ENCODE data around the gene TLCD5. TPM values are rescaled to one million over a fixed set of nuclear protein-coding genes. Genes with fewer than 3 reads are reported as not detected.

TLCD5 gene
- total RNA-seq, 2 donors from 2014 or later: 3.0 to 3.1 TPM

DNA sequence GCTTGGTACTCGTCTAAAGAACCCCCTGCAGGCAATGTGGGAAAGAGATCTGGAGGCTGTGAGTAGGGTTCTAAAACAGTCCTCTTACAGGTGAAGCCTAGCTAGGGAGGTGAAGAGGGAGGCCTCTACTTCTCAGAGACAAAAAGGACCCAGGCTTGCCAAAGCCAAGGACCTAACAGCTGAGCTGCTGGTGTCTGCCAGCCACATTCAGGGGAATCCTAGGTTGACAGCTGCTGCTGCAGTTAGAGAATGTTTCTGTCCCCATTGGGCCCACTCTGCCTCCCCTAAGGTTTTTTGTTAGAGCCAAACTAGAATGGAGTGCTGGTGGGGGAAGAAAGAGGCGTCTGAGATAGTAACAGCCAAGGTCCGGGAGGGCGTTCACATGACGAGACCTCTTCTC lies 26.6 kb upstream of the TLCD5 start:
- no peak for ATAC-seq

DNA sequence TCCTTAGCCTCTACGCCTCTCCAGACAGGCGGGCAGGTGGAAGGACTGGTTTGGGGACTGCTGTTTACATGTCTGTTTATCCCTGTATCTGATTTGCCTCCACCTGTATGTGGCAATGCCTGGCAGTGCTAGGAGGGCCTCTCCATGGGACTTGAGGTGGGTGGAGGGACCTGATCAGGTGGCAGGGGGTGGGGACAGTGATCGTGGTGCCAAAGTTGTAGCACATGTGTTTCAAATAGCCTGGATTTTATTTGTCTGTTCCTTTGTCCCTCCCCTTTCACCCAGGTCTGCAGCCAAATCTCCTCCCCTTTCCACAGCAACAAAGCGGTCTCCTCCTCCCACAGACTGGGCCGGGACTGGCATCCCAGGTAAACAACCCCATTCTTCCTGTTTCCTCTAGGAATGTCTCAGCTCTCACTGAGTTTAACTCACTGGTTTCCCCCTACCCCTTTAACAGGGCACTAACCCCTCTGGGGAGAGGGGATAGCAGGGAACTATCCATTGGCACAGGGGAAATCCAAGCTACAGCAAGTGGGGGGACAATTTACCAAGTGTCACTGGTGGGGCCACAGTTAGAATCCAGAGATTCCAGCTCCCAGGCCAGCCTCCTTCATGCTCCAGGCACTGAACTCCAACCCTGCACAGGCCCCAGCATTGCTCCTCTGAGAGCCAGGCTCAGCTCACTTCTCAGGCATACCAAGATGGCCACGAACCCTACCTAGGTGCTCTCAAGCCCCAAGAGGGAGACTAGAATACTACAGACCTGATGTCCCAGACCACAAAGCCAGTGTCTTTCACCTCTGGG lies 22.9 kb upstream of the TLCD5 start:
- intact Hi-C loops (cut with DNase I): no loop called here
- TF ChIP-seq POLR2A (IDR thresholded peaks at IDR 0.05): no peak
- TF ChIP-seq, protein P1, sequence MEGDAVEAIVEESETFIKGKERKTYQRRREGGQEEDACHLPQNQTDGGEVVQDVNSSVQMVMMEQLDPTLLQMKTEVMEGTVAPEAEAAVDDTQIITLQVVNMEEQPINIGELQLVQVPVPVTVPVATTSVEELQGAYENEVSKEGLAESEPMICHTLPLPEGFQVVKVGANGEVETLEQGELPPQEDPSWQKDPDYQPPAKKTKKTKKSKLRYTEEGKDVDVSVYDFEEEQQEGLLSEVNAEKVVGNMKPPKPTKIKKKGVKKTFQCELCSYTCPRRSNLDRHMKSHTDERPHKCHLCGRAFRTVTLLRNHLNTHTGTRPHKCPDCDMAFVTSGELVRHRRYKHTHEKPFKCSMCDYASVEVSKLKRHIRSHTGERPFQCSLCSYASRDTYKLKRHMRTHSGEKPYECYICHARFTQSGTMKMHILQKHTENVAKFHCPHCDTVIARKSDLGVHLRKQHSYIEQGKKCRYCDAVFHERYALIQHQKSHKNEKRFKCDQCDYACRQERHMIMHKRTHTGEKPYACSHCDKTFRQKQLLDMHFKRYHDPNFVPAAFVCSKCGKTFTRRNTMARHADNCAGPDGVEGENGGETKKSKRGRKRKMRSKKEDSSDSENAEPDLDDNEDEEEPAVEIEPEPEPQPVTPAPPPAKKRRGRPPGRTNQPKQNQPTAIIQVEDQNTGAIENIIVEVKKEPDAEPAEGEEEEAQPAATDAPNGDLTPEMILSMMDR (IDR thresholded peaks at IDR 0.05): no peak
- H3K4me1 ChIP-seq: peaks cover 29% of the 10 kb centered on the region
- 24 to 25% methylated on average over 5 to 6 of the region's 6 CpGs for WGBS, 2 donors
- DNase-seq (peak; percentile 58 to 88 (median 83)), ATAC-seq (peak; percentile 66)
- H3K36me3 ChIP-seq (replicated peaks in 1 of 2; ENCODE audit: insufficient read depth in 1 of 2, low read depth in 2 of 2): no peaks in the 10 kb centered on the region
- peak overlapping the region; percentile 37 to 77 (median 52) for H3K27ac ChIP-seq
- no peaks in the 10 kb centered on the region for H3K27me3 ChIP-seq
- no peaks in the 10 kb centered on the region for H3K9me3 ChIP-seq
- no peak overlapping the region for H3K4me3 ChIP-seq

More for the DNA sequence above, 26.6 kb upstream of the TLCD5 start:
- Histone ChIP-seq H3K4me3 (no peak overlapping the region), H3K36me3 (replicated peaks in 1 of 2; ENCODE audit: insufficient read depth in 1 of 2, low read depth in 2 of 2) (no peaks in the 10 kb centered on the region), H3K9me3 (no peaks in the 10 kb centered on the region), H3K4me1 (peaks cover 38% of the 10 kb centered on the region), H3K27me3 (no peaks in the 10 kb centered on the region), H3K27ac (no peak overlapping the region)
- intact Hi-C loops (cut with DNase I): loop anchor here (5.0 kb wide), 2 partner anchors 61 to 121 kb away; no protein-coding TSS in a partner anchor
- TF ChIP-seq, protein P1 (IDR thresholded peaks at IDR 0.05): no peak
- no peak for TF ChIP-seq POLR2A (IDR thresholded peaks at IDR 0.05)
- DNase-seq: no peak
- WGBS, 2 donors: 82% methylated on average over 5 of the region's 5 CpGs

DNA sequence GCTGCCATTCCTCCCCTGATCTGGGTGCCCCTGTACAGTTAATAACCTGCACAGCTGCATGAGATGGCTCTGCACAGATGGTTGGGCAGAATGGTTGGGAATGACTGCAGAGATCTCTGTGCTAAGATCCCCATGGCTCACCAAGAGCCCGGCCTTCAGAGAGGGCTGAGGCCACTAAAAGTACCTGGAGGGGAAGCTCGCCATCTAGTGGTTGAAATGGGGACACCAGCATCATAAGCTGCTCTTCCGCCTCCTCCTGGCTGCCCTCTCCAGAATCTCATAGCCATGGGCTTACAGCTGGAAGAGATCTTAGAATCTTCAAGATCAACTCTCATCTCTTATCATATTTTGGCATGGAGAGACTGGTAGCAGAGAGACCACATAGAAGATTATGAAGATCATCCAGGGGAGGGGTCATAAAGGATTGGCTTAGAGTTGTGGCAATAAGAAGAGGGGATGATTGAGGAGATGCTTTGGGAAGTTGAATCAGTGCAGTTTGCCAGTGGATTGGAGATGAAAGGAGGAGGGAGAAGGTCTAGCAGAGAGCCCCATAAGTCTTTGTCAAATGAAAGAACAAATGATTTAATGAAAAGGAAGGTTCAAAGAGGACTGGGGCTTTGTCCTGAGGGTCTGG lies 22.0 kb upstream of the TLCD5 start:
- peak; percentile 55 for ATAC-seq
- DNase-seq: peak; percentile 81 to 86 (median 84)
- intact Hi-C loops (cut with DNase I): no loop called here

DNA sequence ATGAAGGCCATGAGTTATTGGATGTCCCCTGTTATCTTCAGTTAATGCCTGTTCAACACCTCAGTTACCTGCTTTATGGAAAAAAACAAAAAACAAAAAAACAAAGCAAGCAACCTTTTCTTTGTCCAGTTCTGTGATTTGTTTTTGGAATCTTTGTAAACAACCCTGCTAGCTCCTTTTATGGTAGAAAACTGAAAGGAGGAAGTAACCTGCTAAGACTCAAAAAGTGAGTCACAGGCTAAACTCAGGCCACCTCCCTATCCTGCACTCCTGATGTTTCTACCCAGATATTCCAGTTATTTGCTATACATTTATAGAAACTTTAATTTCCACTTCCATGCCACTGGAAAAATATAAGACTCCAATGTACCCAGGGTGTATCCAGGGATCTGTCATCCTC lies 20.6 kb upstream of the TLCD5 start:
- H3K27me3 ChIP-seq: no peaks in the 10 kb centered on the region
- TF ChIP-seq POLR2A (IDR thresholded peaks at IDR 0.05): no peak
- TF ChIP-seq, protein P1 (IDR thresholded peaks at IDR 0.05): no peak
- no peaks in the 10 kb centered on the region for H3K36me3 ChIP-seq (replicated peaks in 1 of 2; ENCODE audit: insufficient read depth in 1 of 2, low read depth in 2 of 2)
- H3K9me3 ChIP-seq: no peaks in the 10 kb centered on the region
- no peak for ATAC-seq
- intact Hi-C loops (cut with DNase I): no loop called here
- no peak overlapping the region for H3K27ac ChIP-seq
- H3K4me1 ChIP-seq: peaks cover 29% of the 10 kb centered on the region
- no peak overlapping the region for H3K4me3 ChIP-seq
- no peak for DNase-seq

More for the DNA sequence above, 22.0 kb upstream of the TLCD5 start:
- no peaks in the 10 kb centered on the region for H3K9me3 ChIP-seq
- TF ChIP-seq POLR2A (IDR thresholded peaks at IDR 0.05): no peak
- TF ChIP-seq, protein P1 (IDR thresholded peaks at IDR 0.05): peak; percentile 82 to 94 (median 89)
- no peaks in the 10 kb centered on the region for H3K27me3 ChIP-seq
- WGBS, 2 donors: 0 to 16% methylated on average over 1 to 3 of the region's 3 CpGs
- no peak overlapping the region for H3K4me3 ChIP-seq
- peak overlapping the region; percentile 26 to 77 (median 52) for H3K27ac ChIP-seq
- peaks cover 29% of the 10 kb centered on the region for H3K4me1 ChIP-seq
- H3K36me3 ChIP-seq (replicated peaks in 1 of 2; ENCODE audit: insufficient read depth in 1 of 2, low read depth in 2 of 2): no peaks in the 10 kb centered on the region
